Ovary (tissue), 9 donors: ENCODE data around the gene KIF1C. TPM values are rescaled to one million over a fixed set of nuclear protein-coding genes. Genes with fewer than 3 reads are reported as not detected.

Experiments used
- DNase-seq, 5 donors: peaks; one replicate each; pipeline ENCODE4 v3.0.0-alpha.2; 2019 to 2020
- H3K27ac ChIP-seq, 2 donors: fragments of 200-600 bp; one replicate each; pipeline versions ENCODE4 v1.5.1 to v1.8.0; 2019 to 2022
- H3K27me3 ChIP-seq: fragments of 200-600 bp; one replicate; pipeline ENCODE4 v1.8.0; 2022
- H3K36me3 ChIP-seq: fragments of 200-600 bp; sonication (generic); one replicate; pipeline ENCODE4 v1.5.1; 2019
- H3K4me1 ChIP-seq: one replicate; pipeline ENCODE4 v1.8.1; 2013; ENCODE audit warnings: mild to moderate bottlenecking, moderate library complexity; ENCODE audit not compliant: insufficient read depth
- H3K4me3 ChIP-seq: fragments of 200-600 bp; sonication (generic); one replicate; pipeline ENCODE4 v1.5.1; 2017
- H3K9me3 ChIP-seq, 2 donors: fragments of 200-600 bp in 1 of 2; sonication (generic) in 1 of 2; one replicate each; pipeline versions ENCODE4 v1.5.1 to v1.8.1; 2013 to 2019; ENCODE audit warnings: mild to moderate bottlenecking in 1 of 2, moderate library complexity in 1 of 2
- CTCF ChIP-seq, 3 donors: fragments of 450-650 bp in 2 of 3; fragments of 200-600 bp in 1 of 3; IDR thresholded peaks; one replicate each; pipeline versions ENCODE4 v1.5.1 to v1.8.0; 2016 to 2022; ENCODE audit warnings: antibody characterized with exemption in 3 of 3, mild to moderate bottlenecking in 1 of 3
- EP300 ChIP-seq: sonication (generic); formaldehyde crosslinking; IDR thresholded peaks from one replicate; pipeline ENCODE4 v1.6.1; 2017; ENCODE audit warnings: antibody characterized with exemption
- POLR2A ChIP-seq: fragments of 450-650 bp; IDR thresholded peaks from one replicate; pipeline ENCODE4 v1.6.1; 2017; ENCODE audit warnings: antibody characterized with exemption, mild to moderate bottlenecking, moderate library complexity
- WGBS, 3 donors: extraction: QIAGEN DNeasy Blood & Tissue Kit in 1 of 3; methylation state at CpG; one replicate each; pipeline versions ENCODE4 v1.1.5 to v1.1.7; 2013 to 2017; 5-methylcytosine and 5-hydroxymethylcytosine counted together
- intact Hi-C, 4 donors: fragments of 100-400 bp; cut with DNase I; formaldehyde crosslinking; loops; one replicate each; pipeline versions ENCODE4 v1.11.0 to v1.15.1; 2022 to 2023
- polyA plus RNA-seq, 2 donors: library from polyadenylated mRNA; stranded (reverse); fragments of 200-250 nt in 1 of 2; fragments of 350-450 nt in 1 of 2; fragmentation: Illumina TruSeq in 1 of 2; extraction: RNeasy Lipid Tissue Mini Kit (QIAGEN cat#74804) in 1 of 2; gene quantifications; one replicate each; pipeline ENCODE4 v1.2.3, GENCODE V29; 2013 to 2014
- total RNA-seq, 7 donors: library from RNA; depleted of rRNA in 2 of 7; stranded (reverse); fragments of >200 nt in 2 of 7; fragmentation: NEBNext Ultra II Directional in 3 of 7; extraction: Animal tissue kit (Norgen Biotek cat#: 25700) in 3 of 7; gene quantifications; one replicate each; pipeline versions ENCODE4 v1.1.0 to v1.2.4, GENCODE V29; 2016 to 2023
- donor health status: DM: no; HTN: no; CAD: no; lungs with moderate emphysema.
- donor health status: DM: no; HTN: no; CAD: no.
- donor health status: Bipolar disorder and iron deficiency.
- donor health status: DM: yes; HTN: yes; CAD: no.
- donor health status: DM: no; HTN: no; CAD: no.
- donor health status: DM: yes; HTN: yes; CAD: no.

KIF1C gene
- total and polyA plus RNA-seq, 9 donors, result 17.5 to 129 (median 90.3) TPM

- no peak overlapping the region for H3K4me3 ChIP-seq
Observed at GRCh38 chr17:5014357-5014756, 16.6 kb downstream of the KIF1C start.

GRCh38 chr17:5019475-5019956 lies 21.8 kb downstream of the KIF1C start:
- 24 to 43% (median 39%) methylated on average over 1 of the region's 1 CpG for WGBS, 3 donors
- H3K27ac ChIP-seq, result no peak overlapping the region
- no peaks in the 10 kb centered on the region for H3K9me3 ChIP-seq
- no peak overlapping the region for H3K4me3 ChIP-seq
- H3K27me3 ChIP-seq, result no peaks in the 10 kb centered on the region
- intact Hi-C loops, result loop anchor here in 1 of 4 donors (10.0 kb wide), 1 partner anchor 45 kb away; no protein-coding TSS in a partner anchor
- no peaks in the 10 kb centered on the region for H3K36me3 ChIP-seq
- no peak for DNase-seq
- no peaks in the 10 kb centered on the region for H3K4me1 ChIP-seq
- TF ChIP-seq EP300 (no peak), CTCF (IDR thresholded peaks at IDR 0.05) (no peak), POLR2A (no peak)

More at GRCh38 chr17:5014357-5014756, 16.6 kb downstream of the KIF1C start:
- no peaks in the 10 kb centered on the region for H3K36me3 ChIP-seq
- no peak for TF ChIP-seq POLR2A
- TF ChIP-seq CTCF (IDR thresholded peaks at IDR 0.05), result no peak
- TF ChIP-seq EP300, result no peak
- 65 to 76% (median 71%) methylated on average over 4 of the region's 4 CpGs for WGBS, 3 donors
- intact Hi-C loops, result loop anchor here in 1 of 4 donors (10.0 kb wide), 1 partner anchor 50 kb away; no protein-coding TSS in a partner anchor
- no peaks in the 10 kb centered on the region for H3K27me3 ChIP-seq
- no peaks in the 10 kb centered on the region for H3K4me1 ChIP-seq
- no peaks in the 10 kb centered on the region for H3K9me3 ChIP-seq
- no peak for DNase-seq
- H3K27ac ChIP-seq, result no peak overlapping the region

GRCh38 chr17:5020502-5021023 lies 22.8 kb downstream of the KIF1C start:
- no peaks in the 10 kb centered on the region for H3K36me3 ChIP-seq

GRCh38 chr17:5022171-5022711 lies 24.5 kb downstream of the KIF1C start:
- Histone ChIP-seq H3K4me1 (no peaks in the 10 kb centered on the region), H3K36me3 (no peaks in the 10 kb centered on the region), H3K27ac (no peak overlapping the region), H3K4me3 (no peak overlapping the region), H3K9me3 (no peaks in the 10 kb centered on the region), H3K27me3 (no peaks in the 10 kb centered on the region)
- 92 to 94% (median 93%) methylated on average over 29 to 30 of the region's 30 CpGs for whole genome bisulfite sequencing, 3 donors
- TF ChIP-seq POLR2A (no peak), EP300 (no peak), CTCF (IDR thresholded peaks at IDR 0.05) (no peak)
- DNase-seq, result no peak
- intact Hi-C loops, result no loop called here

More at GRCh38 chr17:5020502-5021023, 22.8 kb downstream of the KIF1C start:
- Histone ChIP-seq H3K27ac (no peak overlapping the region), H3K4me1 (no peaks in the 10 kb centered on the region), H3K9me3 (no peaks in the 10 kb centered on the region), H3K27me3 (no peaks in the 10 kb centered on the region), H3K4me3 (no peak overlapping the region)
- no peak for TF ChIP-seq CTCF (IDR thresholded peaks at IDR 0.05)
- no peak for TF ChIP-seq EP300
- no peak for TF ChIP-seq POLR2A
- DNase-seq, result no peak
- intact Hi-C loops, result no loop called here
- 76 to 83% (median 78%) methylated on average over 20 of the region's 20 CpGs for WGBS, 3 donors
